HEK293T (cell line): ENCODE results near the gene SPDYE6.
"Not testable (repeated sequence)": the region's sequence is repeated elsewhere in the genome, so short reads cannot be mapped to it uniquely, and the experiment has no call there.

Source experiments
- CTCF ChIA-PET: fragments of 350-600 bp; formaldehyde crosslinking; extraction: SDS; loops from one replicate; lab custom pipeline; 2021; ENCODE audit warnings: antibody characterized with exemption, inconsistent platforms; lab: Yijun Ruan, JAX
- POLR2A ChIA-PET: fragments of 350-600 bp; formaldehyde crosslinking; extraction: SDS; loops from one replicate; lab custom pipeline; 2020; ENCODE audit warnings: antibody characterized with exemption, inconsistent platforms; lab: Yijun Ruan, JAX
- DNase-seq: peaks from one replicate; pipeline ENCODE4 v3.0.0; 2012; ENCODE audit warnings: mixed read lengths; ENCODE audit errors: extremely low spot score
- ARNT ChIP-seq: fragments of 450-650 bp; IDR thresholded peaks from 2 replicates; pipeline ENCODE4 v1.6.1; 2017; ENCODE audit warnings: mild to moderate bottlenecking
- BHLHE40 ChIP-seq: fragments of 450-650 bp; IDR thresholded peaks from 2 replicates; pipeline ENCODE4 v1.6.1; 2016; ENCODE audit warnings: mild to moderate bottlenecking, moderate library complexity, borderline replicate concordance
- CTBP1 ChIP-seq: fragments of 450-650 bp; IDR thresholded peaks from 2 replicates; pipeline ENCODE4 v1.6.1; 2016; ENCODE audit warnings: borderline replicate concordance
- ELF4 ChIP-seq: fragments of 450-650 bp; IDR thresholded peaks from 2 replicates; pipeline ENCODE4 v1.6.1; 2017; ENCODE audit warnings: antibody characterized with exemption
- FOXA1 ChIP-seq: fragments of 450-650 bp; IDR thresholded peaks from 2 replicates; pipeline ENCODE4 v1.6.1; 2016; ENCODE audit warnings: mild to moderate bottlenecking
- FOXK2 ChIP-seq: fragments of 450-650 bp; IDR thresholded peaks from 2 replicates; pipeline ENCODE4 v1.6.1; 2016; ENCODE audit warnings: mild to moderate bottlenecking
- FOXM1 ChIP-seq: fragments of 450-650 bp; IDR thresholded peaks from 2 replicates; pipeline ENCODE4 v1.6.1; 2017; ENCODE audit warnings: mild to moderate bottlenecking, borderline replicate concordance
- HDGF ChIP-seq: fragments of 450-650 bp; IDR thresholded peaks from 2 replicates; pipeline ENCODE4 v1.6.1; 2017; ENCODE audit warnings: antibody characterized with exemption, borderline replicate concordance
- L3MBTL2 ChIP-seq: fragments of 450-650 bp; conservative IDR thresholded peaks from 2 replicates; pipeline ENCODE4 v1.6.1; 2016; ENCODE audit warnings: mild to moderate bottlenecking
- LEF1 ChIP-seq: fragments of 450-650 bp; IDR thresholded peaks from 2 replicates; pipeline ENCODE4 v1.6.1; 2017; ENCODE audit warnings: mild to moderate bottlenecking, borderline replicate concordance
- NFRKB ChIP-seq: fragments of 450-650 bp; IDR thresholded peaks from 2 replicates; pipeline ENCODE4 v1.6.1; 2016; ENCODE audit warnings: mild to moderate bottlenecking, moderate library complexity
- SP1 ChIP-seq: fragments of 450-650 bp; IDR thresholded peaks from 2 replicates; pipeline ENCODE4 v1.6.1; 2017
- SUZ12 ChIP-seq: fragments of 450-650 bp; IDR thresholded peaks from 2 replicates; pipeline ENCODE4 v1.6.1; 2016; ENCODE audit warnings: mild to moderate bottlenecking
- TARDBP ChIP-seq: fragments of 450-650 bp; IDR thresholded peaks from 2 replicates; pipeline ENCODE4 v1.6.1; 2016
- ZNF384 ChIP-seq: fragments of 450-650 bp; IDR thresholded peaks from 2 replicates; pipeline ENCODE4 v1.6.1; 2016
- TF ChIP-seq, protein P1 (sequence below): fragments of 450-650 bp; IDR thresholded peaks from 2 replicates; pipeline ENCODE4 v1.6.1; 2016

SPDYE6 gene

DNA sequence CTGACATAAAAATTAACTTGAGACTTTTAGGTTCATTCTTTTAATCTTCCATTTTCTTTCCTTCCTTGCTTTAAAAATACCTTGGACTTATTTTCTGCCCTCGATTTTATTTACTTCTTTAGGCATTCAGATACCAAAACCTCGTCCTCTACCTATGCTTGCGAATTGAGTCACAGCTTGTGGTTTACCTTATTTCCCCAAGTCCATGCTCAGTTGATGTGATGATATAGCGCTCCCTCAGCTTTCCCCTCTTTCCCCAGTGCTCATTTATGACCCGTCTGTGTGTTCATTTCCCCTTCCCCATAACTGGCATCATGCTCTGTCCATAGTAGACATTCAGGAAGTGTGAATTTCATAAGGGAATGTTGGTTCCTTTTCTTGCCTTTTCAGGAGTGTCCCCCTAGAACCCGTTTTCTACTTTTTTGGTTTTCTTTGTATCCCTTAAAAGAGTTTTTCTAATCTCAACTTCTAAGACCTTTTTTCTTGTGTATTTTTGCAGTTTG, 20.8 kb upstream of the SPDYE6 start:
- ChIA-PET POLR2A (no interaction called here), CTCF (no interaction called here)
- DNase-seq: no peak
- no peak for TF ChIP-seq CTBP1
- TF ChIP-seq, protein P1, sequence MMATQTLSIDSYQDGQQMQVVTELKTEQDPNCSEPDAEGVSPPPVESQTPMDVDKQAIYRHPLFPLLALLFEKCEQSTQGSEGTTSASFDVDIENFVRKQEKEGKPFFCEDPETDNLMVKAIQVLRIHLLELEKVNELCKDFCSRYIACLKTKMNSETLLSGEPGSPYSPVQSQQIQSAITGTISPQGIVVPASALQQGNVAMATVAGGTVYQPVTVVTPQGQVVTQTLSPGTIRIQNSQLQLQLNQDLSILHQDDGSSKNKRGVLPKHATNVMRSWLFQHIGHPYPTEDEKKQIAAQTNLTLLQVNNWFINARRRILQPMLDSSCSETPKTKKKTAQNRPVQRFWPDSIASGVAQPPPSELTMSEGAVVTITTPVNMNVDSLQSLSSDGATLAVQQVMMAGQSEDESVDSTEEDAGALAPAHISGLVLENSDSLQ: no peak
- TF ChIP-seq L3MBTL2: no peak
- TF ChIP-seq FOXK2: no peak
- no peak for TF ChIP-seq FOXA1
- no peak for TF ChIP-seq BHLHE40
- TF ChIP-seq ELF4: no peak
- no peak for TF ChIP-seq FOXM1
- TF ChIP-seq ZNF384: no peak
- TF ChIP-seq SUZ12: no peak
- TF ChIP-seq TARDBP: no peak
- no peak for TF ChIP-seq ARNT
- no peak for TF ChIP-seq LEF1
- no peak for TF ChIP-seq HDGF
- no peak for TF ChIP-seq SP1
- TF ChIP-seq NFRKB: no peak

DNA sequence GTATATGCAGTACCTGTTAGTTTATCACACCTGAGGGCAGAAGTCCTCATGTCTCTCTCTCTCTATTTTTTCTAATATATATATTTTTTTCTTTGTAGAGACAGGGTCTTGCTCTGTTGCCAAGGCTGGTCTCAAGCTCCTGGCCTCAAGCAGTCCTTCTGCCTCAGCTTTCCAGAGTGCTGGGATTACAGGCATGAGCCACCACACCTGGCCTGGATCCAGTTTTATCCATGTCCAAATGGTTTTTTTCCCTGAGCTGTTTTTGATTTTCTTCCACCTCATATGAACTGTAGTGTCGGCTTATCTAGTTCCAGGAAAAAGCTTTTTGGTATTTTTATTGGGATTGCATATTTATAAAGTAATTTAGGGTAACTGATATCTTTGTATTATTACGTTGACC, 16.6 kb upstream of the SPDYE6 start:
- POLR2A ChIA-PET, DNase-seq, CTCF ChIA-PET: not testable (repeated sequence)

DNA sequence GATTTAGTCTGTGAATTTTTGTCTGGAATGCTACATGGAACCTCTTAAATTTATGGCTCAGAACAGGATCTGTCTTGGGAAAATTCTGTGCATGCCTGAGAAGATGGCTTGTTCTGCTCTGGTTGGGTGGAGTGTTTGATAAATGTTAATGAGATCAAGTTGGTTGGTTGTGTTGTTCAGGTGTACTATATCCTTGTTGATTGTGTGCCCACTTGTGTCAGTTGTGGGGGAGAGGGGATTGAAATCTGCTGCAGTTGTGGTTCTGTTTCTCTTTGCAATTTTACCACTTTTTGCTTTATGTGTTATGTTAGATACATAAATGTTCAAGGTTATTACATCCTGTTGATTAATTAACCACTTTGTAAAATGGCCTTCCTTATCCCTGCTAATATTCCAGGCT, 13.8 kb upstream of the SPDYE6 start:
- DNase-seq, CTCF ChIA-PET: not testable (repeated sequence)

DNA sequence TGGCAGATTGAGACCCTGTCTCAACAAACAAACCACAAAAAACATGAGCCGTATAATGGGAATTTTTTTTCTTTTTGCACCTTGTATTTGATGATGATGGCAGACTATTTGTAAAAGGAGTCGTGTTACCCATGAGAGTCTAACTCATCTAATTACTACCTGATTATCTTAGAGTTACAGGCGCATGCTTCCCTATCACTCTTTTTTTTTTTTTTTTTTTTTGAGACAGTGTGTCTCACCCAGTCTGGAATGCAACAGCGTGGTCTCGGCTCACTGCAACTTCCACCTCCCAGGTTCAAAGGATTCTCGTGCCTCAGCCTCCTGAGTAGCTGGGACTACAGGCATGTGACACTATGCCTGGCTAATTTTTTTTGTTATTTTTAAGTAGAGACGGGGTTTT, 9.1 kb upstream of the SPDYE6 start:
- POLR2A ChIA-PET, DNase-seq, CTCF ChIA-PET: not testable (repeated sequence)

More for the DNA sequence above, 13.8 kb upstream of the SPDYE6 start:
- POLR2A ChIA-PET: not testable (repeated sequence)

DNA sequence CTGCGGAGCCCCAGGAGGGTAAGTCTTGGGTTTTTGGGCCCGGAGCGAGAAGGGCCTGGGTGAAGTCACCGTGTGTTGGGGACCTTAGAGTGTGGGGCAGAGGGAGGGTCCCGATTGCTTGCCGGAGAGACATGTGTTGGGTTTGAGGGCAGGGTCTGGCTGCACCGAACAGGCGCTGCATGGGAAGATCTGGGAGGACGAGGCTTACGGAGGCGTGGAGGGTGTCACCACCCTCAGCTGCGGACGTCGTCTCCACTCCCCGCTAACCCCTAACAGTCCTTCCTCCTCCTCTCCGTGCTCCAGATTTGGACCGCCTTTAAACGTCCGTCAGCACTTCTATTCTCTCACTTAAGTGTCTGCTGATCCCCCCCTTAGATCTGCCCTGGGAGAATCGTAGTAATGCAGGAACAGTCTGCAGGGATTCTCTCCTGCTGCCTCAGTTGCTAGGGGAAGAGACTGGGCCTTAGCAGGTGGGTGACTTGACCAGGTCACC, 8.2 kb upstream of the SPDYE6 start:
- DNase-seq, CTCF ChIA-PET, POLR2A ChIA-PET: not testable (repeated sequence)

DNA sequence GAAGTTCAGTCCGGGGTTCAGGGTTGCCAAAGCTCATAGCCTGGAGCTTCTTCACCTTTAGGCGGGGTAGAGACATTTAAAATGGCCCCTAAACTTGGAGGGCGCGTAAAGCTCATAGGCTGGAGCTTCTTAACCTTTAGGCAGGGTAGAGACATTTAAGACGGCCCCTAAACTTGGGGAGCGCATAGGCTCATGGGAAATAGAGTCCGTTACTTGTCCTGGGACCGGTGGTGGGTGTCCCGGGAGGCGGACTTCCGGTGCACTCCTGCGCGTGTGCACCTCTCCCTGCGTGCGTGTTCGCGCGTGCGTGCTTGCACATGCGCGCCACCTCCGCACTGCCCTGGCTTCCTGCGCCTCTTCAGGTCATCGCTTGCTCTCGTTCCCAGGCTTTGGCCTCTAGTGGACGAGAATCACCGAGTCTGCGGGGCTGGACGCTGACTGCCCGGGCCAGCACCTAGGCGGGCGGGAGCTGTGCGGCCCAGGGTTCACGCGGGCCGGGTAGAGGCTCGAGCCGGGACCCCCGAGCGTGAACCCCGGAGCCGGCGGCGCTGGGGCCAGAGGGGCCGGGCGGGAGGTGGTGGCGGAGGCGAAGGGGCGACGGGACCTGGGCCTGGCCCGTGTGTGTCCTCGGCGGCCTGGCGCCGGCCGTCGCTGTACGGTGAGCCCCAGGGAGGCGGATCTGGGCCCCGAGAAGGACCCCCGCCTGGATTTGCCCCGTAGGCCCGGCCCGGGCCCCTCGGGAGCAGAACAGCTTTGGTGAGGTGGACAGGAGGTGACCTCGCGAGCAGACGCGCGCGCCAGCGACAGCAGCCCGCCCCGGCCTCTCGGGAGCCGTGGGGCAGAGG, 7.5 kb upstream of the SPDYE6 start:
- CTCF ChIA-PET: not testable (repeated sequence)
- POLR2A ChIA-PET: interaction anchor here (0.6 to 1.0 kb wide), 3 partner anchors 32 to 76 kb away, joined by 3 to 6 read pairs (median 4); partner anchors contain the start of gene PRKRIP1
- DNase-seq: peak; percentile 82

DNA sequence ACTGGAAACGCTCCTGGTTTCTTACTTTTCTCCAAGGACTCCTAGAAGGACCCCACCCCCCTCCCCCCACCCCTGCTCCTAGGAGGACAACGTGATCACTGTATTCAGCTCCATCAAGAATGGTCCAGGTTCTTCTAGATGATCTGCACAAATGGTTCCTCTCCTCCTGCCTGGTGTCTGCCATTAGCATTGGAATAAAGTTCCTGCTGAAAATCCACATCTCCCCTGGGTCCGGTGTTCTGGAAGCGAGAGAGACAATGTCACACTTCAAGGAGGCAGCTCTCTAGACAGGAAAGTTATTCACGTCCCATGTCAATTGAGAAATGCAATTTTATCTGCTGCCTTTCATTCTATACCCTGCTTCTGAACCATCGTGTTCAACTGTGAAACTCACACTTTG, 9.3 kb downstream of the SPDYE6 start:
- POLR2A ChIA-PET, DNase-seq, CTCF ChIA-PET: not testable (repeated sequence)

DNA sequence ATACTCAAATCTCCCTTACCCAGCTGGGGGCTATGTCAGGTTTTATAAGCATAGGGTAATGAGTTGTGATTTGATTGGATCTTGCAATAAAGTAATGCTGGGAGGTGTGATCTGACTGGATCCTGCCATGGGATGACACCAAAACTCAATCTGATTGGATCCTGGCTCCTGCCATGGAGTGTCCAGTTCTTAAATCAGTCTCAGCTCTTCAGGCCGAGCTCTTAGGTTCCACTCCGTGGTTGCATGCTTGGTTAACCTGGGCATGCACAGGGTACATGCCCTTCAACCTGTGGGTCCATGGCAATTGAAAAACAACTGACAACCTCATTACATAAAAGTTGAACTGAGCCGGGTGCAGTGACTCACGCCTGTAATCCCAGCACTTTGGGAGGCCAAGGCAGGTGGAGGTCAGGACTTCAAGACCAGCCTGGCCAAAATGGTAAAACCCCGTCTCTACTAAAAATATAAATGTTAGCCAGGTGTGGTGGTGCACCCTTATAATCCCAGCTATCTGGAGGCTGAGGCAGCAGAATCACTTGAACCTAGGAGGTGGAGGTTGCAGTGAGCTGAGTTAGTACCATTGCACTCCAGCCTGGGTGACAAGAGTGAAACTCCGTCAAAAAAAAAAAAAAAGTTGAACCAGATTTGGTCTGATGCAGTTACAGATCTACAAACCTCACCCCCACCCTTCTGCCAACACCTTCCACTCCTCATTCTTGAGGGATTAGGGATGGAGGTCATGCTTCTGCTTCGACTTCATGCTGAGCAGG, 15.5 kb downstream of the SPDYE6 start:
- DNase-seq, POLR2A ChIA-PET, CTCF ChIA-PET: not testable (repeated sequence)

DNA sequence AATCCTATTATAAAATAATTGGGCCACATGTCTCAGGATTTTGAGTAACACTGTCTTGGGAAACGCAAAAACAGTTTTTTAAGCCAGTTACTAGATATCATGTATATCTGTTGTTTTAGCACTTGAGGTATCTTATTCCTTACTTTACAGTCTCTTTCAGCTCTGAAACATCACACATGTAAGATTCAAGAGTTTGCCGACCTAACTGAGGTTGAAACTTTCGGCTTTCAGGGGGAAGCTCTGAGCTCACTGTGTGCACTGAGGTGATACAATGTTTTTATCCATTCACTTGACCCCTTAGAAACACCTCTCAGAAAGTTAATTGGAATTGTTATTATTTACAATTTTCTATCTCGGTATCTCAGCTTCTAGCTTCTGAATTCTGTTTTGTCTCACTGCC, 18.8 kb downstream of the SPDYE6 start:
- CTCF ChIA-PET, DNase-seq, POLR2A ChIA-PET: not testable (repeated sequence)

DNA sequence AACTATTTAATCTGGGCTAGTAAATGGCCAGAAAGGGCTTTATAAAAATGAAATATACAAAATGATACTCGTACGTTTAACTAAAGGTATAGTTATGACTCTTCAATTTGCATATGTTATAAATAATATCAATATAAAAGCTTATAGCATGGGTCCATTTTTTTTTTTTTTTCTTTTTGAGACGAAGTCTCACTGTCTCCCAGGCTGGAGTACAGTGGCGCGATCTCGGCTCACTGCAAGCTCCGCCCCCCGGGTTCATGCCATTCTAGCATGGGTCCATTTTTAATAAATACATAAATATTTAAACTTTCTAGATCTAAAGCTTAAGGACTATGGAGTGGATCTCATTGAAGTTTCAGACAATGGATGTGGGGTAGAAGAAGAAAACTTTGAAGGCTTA, 19.2 kb downstream of the SPDYE6 start:
- CTCF ChIA-PET, DNase-seq, POLR2A ChIA-PET: not testable (repeated sequence)

DNA sequence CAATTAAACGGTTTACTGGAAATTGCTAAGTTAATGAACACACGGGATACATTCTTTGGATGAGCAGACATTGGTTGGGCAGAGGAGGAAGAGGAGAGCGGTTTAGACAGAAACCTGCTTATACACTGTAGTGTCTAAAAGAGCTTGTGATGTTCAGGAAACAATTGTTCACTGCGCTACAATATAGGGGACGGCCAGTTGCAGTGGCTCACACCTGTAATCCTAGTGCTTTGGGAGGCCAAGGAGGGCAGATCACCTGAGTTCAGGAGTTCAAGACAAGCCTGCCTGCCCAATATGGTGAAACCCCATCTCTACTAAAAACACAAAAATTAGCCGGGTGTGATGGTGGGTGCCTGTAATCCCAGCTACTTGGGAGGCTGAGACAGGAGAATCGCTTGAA, 20.7 kb downstream of the SPDYE6 start:
- POLR2A ChIA-PET, CTCF ChIA-PET, DNase-seq: not testable (repeated sequence)

DNA sequence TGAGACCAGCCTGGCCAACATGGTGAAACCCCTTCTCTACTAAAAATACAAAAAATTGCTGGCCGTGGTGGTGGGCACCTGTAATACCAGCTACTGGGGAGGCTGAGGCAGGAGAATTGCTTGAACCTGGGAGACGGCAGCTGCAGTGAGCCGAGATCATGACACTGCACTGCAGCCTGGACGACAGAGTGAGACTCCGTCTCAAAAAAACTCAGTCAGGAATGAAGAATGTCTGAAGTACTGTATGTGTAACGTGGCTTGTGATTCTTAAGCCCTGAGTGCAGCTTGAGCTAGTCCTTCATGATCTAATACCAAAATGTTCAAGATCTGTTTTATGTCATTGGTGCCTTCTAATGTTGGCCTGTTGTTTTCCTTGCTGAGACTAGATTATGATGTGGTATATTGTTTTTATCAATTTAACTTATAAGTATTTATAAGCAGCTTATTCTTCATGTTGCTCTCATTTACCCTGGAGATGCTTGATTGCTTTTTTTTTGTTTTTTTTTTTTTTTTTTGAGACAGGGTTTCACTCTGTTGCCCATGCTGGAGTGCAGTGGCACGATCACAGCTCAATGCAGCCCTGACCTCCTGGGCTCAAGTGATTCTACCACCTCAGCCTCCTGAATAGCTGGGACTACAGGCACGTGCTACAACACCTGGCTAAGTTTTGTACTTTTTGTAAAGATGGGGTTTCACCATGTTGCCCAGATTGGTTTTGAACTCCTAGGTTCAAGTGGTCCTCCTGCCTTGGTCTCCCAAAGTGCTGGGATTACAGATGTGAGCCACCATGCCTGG, 25.4 kb downstream of the SPDYE6 start:
- CTCF ChIA-PET: interaction anchor here (1.1 kb wide), 1 partner anchor 9 kb away, joined by 4 read pairs; no protein-coding TSS in a partner anchor
- POLR2A ChIA-PET, DNase-seq: not testable (repeated sequence)

DNA sequence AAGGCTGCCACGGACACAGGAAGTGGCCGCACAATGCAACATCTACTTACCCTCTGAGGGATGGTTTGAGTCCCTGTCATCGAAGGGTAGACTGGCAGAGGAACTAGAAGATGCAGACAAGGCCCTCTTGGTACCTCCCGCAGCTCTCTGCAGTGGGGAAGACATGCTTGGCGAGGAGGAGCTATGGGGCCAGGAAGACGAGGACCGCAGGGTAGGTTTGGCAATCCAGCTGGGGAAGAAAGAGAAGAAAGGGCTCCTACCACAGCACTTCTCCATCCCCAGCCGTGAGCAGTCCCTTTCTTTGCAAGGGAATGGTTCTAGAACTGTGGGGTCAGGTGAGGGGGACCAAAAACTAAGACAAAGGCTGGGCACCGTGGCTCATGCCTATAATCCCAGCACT, 26.9 kb downstream of the SPDYE6 start:
- DNase-seq, CTCF ChIA-PET, POLR2A ChIA-PET: not testable (repeated sequence)

DNA sequence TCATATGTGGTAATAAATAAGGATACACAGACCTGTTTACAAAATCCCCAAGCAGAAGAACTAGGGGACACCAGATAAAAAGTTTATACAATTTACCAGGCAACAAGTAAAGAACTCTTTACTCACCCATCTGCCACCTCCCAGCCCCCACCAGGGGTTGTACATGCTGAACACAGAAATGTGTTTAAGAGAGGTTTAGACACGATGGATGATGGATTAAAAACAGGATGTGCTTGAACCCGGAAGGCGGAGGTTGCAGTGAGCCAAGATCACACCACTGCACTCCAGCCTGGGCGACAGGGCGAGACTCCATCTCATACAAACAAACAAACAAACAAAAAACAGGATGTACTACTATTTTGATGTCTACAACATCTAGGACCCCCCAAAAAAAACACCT, 27.4 kb downstream of the SPDYE6 start:
- POLR2A ChIA-PET, DNase-seq, CTCF ChIA-PET: not testable (repeated sequence)
